Measurements from ENCODE around the gene C3orf33.

DNA sequence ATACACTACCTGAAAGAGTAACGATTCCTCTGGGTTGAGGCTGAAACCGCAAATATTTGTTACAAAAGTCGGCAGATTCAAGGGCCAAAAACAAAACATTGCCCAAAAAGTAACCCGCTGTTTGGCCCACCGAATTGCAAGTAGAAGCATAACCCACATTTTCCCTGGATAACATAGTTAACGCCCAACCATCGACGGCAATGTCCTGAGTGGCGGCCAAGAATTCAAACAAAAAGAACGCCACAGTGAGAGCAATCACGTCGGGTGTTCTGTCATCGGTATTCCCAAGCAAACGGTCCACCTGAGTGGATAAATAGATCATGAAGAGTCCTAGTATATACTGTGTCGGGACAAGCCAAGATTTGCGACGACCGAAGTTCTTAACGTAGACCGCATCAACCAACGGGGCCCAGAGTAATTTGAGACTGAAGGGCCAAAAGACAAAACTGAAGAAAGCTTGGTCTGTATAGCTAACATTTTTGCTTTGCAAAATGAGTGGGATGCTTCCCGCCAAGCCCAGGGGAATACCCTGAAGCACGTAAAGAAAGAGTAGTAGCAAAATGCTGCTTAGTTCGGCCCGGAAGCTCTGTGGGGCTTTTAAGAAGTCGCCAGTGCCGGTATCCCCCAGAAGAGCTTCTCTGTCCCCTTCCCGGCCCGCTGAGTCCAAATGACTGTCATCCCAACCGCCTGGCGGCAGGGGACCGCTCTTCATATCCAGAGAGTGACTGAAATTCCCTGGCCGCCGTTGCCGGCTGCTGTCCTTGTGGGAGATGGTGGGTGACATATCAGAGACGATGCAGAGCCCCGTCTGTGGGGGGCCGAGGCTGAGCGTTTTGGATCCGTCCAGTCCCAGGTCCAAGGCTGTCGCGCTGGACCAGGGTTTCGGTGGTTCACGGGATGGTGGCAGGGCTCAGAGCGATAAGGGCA lies 47.4 kb upstream of the C3orf33 start:
- TF ChIP-seq NFIC (IDR thresholded peaks at IDR 0.05; ENCODE audit: low read length) = no peak
- TF ChIP-seq, protein P1, sequence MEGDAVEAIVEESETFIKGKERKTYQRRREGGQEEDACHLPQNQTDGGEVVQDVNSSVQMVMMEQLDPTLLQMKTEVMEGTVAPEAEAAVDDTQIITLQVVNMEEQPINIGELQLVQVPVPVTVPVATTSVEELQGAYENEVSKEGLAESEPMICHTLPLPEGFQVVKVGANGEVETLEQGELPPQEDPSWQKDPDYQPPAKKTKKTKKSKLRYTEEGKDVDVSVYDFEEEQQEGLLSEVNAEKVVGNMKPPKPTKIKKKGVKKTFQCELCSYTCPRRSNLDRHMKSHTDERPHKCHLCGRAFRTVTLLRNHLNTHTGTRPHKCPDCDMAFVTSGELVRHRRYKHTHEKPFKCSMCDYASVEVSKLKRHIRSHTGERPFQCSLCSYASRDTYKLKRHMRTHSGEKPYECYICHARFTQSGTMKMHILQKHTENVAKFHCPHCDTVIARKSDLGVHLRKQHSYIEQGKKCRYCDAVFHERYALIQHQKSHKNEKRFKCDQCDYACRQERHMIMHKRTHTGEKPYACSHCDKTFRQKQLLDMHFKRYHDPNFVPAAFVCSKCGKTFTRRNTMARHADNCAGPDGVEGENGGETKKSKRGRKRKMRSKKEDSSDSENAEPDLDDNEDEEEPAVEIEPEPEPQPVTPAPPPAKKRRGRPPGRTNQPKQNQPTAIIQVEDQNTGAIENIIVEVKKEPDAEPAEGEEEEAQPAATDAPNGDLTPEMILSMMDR (CRISPR knock-in tag; IDR thresholded peaks at IDR 0.05) = no peak
- no peak for TF ChIP-seq SMAD3 (CRISPR knock-in tag; IDR thresholded peaks at IDR 0.05)
- TF ChIP-seq EZH2 (conservative IDR thresholded peaks at IDR 0.05; ENCODE audit: low read depth, low read length) = no peak
- TF ChIP-seq KLF6 (CRISPR knock-in tag; IDR thresholded peaks at IDR 0.05) = no peak
- TF ChIP-seq SIX1 (CRISPR knock-in tag; IDR thresholded peaks at IDR 0.05; ENCODE audit: borderline replicate concordance) = no peak
- no peak for TF ChIP-seq FOXA1 (IDR thresholded peaks at IDR 0.05)
- no peak for TF ChIP-seq FOXA1 (CRISPR knock-in tag; IDR thresholded peaks at IDR 0.05)
- TF ChIP-seq, protein P2, sequence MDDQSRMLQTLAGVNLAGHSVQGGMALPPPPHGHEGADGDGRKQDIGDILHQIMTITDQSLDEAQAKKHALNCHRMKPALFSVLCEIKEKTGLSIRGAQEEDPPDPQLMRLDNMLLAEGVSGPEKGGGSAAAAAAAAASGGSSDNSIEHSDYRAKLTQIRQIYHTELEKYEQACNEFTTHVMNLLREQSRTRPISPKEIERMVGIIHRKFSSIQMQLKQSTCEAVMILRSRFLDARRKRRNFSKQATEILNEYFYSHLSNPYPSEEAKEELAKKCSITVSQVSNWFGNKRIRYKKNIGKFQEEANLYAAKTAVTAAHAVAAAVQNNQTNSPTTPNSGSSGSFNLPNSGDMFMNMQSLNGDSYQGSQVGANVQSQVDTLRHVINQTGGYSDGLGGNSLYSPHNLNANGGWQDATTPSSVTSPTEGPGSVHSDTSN (CRISPR knock-in tag; IDR thresholded peaks at IDR 0.05; ENCODE audit: borderline replicate concordance) = no peak

All from HepG2 (cell line).